ENCODE data around the gene RANBP3. TPM values are rescaled to one million over a fixed set of nuclear protein-coding genes. Genes with fewer than 3 reads are reported as not detected.
A peak's percentile ranks its signal among the peaks of the same experiment; 100 is the strongest.

RANBP3 gene
- total RNA-seq, 1 donor from 2014 or later: 78.8 TPM

- peak; percentile 100 for DNase-seq (ENCODE audit: low read depth)
Observed at GRCh38 chr19:5904352-5905113, 73.4 kb downstream of the RANBP3 start, which contains the start of gene VMAC. VMAC (plus strand) TSS chr19:5904872; CDS start chr19:5904891, 19 bp downstream.

- no peak for DNase-seq (ENCODE audit: low read depth)
Observed at GRCh38 chr19:5903624-5904351, 74.2 kb downstream of the RANBP3 start, which contains the start of gene NDUFA11. NDUFA11 (minus strand) TSS chr19:5903790; CDS start chr19:5903708, 82 bp downstream.

- peak; percentile 38 for DNase-seq (ENCODE audit: low read depth)
Observed at GRCh38 chr19:5903056-5903623, 74.8 kb downstream of the RANBP3 start.

DNA sequence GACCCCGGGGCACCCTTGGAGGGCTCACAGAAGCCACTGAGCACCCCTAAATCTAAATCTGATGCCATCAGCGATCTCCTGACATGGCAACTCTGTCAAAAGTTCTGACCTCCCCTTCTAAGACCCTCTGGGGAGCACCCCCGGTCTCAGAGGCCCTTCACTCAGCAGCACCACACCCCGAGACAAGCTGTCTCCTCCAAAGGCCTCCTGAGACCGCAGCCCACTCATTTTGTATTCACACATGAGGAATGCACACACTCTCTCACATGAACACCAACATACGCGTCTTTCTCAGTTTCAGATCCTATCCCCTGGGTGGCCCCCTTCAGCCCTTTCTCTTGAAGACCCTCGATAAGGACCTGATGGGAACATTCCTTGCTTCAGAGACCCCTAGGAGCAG is 77.0 kb downstream of the RANBP3 start:
- DNase-seq (ENCODE audit: low read depth): no peak

DNA sequence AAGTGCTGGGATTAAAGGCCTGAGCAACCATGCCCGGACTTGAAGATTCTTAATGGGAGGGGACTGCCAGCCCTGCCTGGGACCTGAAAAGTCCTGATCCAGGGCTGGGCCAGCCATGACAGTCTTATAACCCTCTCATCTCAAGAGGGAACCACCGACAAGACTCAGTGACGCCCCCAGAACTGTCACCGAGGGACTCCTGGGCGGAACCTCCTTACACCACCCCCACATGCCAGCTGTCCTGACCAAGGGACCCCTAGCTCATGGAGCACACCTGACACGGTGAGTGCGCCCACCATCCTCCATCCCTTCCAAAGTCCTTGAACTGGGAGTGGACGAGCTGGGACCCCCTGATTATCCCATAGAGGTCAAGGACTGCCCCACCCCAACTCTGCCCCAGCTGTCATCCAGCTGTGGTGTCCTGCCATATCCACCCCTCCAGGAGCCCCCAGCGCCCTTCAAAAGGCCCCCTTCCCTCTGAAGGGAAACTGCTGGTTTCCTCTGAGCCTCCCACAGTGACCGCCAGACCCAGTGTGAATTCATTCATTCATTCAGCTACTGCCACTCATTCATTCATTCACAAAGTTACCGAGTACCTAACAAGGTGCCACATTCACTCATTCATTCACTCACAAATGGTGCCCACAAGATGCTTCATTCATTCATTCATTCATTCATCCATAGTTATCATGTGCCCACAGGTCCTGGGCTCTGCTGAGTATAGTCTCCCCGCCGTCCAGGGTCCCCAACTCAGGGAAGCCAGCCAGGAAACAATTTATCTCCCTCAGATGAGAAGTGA is 78.0 kb downstream of the RANBP3 start:
- no peak for DNase-seq (ENCODE audit: low read depth)

DNA sequence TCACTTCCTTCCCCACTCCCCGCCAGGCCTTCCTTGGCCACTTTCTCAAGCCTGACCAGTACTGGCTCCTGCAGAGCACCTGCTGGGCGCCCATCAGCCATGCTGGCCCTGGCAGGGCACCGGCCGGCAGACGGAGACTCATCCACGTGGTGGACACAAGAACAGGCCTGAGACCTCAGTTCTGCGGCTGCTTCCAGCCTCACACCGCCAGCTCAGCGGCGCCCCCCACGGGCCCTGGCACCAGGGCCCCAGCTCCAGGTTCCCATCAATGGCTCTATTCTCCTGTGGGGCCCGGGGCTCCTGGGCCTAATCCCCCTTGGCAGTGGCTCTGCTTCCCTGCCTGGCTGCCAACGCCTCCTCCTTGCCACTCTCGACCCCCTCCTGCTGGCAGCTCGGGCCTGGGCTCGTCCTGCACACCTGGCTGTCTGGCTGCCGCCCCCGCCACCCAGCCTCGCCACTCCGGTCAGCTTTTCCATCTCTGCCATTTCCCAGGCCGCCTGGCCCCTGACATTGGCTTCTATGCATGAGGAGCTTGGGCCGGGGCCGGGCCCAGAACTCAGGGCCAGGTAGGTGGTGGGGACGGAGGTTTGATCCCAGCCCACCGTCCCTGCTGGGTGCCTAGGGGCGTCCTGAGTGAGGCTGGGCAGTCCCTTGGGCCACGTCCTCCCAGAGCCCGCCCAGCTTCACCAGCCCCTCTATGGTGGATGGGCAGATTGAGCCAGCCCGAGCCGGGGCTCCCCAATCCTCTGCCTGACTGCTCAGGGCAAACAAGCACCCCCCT is 80.6 kb downstream of the RANBP3 start:
- DNase-seq (ENCODE audit: low read depth): no peak

DNA sequence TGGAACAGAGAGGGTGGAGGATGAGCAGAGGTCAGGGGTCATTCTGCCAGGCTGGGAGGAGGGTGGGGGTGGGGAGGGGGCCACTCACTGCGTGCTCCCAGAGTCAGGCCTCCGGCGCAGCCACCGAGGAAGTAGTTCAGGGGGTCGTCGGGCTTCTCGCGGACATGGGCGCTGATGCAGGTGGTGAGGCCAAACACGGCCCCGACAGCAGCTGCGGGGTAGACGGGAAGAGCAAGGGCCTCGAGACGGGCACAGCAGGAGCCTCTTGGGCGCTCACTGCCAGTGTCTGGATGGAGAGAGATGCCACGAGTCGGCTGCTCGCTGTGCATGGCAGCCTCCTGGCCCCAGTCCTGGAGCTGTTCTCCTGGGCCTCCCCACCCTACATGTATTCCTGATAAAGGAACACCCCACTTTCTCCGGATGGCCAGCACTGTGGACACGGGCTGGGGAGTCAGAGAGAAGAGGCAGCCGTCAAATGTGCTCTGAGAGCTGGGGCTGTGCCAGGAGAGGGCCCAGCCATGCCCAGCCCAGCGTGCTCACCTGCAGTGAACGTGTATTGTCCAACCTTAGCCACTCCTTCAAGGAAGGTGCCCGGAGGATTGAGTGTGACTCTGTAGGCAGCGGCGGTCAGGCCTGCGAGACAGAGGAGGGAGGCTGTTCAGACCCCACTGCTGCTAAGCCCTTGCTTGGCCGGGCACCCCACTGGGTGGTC is 81.4 kb downstream of the RANBP3 start:
- DNase-seq (ENCODE audit: low read depth): no peak

- DNase-seq (ENCODE audit: low read depth): no peak
Observed at GRCh38 chr19:5895890-5896289, 82.0 kb downstream of the RANBP3 start.

- DNase-seq (ENCODE audit: low read depth): no peak
Observed at GRCh38 chr19:5895409-5895808, 82.5 kb downstream of the RANBP3 start.

DNA sequence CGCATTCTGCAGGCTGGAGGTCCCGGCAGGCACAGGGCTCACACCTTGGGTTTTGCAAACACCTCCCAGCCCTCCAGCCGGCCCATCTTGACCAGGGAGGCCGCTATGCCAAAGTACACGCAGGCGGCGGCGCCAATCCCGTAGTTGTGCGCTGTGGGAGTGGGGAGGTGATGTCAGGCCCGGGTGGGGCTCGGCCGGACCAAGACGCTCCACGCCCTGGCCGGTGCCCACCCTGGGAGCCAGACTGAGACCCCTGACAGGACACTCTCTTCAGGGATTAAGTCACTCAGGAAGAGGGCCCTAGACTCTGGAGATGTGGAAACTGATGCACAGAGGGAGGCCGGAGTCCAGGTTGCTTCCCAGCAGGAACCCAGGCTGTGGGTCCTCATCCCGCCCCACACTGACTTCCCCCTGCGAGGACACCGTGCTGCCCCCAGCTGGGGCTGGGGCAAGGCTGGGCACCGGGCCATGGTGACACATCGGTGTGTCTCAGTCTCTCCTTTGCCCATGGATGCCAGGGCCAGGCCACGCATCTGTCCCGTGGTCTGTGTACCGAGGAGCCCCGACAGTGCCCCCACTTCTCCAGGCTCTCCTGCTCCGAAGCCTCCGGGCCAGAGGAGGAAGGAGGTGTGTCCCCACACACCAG is 83.1 kb downstream of the RANBP3 start:
- no peak for DNase-seq (ENCODE audit: low read depth)

- DNase-seq (ENCODE audit: low read depth): peak; percentile 18
Observed at GRCh38 chr19:5893907-5894703, 83.8 kb downstream of the RANBP3 start.

DNA sequence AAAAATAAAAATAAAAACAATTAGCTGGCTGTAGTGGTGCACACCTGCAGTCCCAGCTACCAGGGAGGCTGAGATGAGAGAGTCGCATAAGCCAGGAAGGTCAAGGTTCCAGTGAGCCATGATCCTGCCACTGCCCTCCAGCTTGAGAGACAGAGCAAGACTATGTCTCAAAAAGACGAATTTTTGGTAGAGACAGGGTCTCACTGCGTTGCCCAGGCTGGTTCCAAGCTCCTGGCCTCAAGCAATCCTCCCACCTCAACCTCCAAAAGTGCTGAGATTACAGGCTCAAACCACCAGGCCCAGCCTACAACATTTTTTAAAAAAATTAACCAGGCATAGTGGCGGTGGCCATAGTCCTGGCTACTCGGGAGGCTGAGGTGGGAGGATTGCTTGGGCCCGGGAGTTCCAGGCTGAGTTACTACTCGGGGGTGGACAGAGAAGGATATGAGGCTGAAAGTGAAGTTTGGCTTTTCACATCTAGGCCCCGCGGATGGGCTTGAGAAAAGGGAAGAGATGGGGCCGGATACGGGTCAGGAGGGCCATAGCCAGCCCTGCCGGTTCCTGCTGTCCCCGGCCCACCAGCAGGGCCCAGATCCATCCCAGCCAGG is 84.5 kb downstream of the RANBP3 start:
- DNase-seq (ENCODE audit: low read depth): no peak

DNA sequence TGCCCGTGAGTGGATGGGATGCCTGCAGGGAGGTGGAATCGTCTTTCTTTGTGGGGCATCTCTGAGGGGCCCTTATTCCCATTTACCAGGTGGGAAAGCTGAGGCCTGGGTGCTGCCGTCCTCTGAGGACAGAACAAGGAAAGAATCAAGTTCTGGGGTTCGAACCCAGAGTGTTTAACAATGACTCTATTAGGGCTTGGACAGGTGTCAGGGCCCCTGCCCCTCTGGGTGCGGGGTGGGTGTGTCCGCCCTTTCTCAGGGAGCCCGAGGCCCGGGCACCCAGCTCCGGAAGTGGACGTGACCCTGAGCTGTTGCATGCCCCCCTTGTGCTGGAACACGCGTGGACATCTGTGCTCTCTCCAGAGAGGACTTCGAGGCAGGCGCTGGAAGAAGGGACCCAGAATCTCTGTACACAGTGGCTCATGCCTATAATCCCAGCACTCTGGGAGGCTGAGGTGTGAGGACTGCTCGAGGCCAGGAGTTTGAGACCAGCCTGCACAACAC is 85.1 kb downstream of the RANBP3 start:
- no peak for DNase-seq (ENCODE audit: low read depth)

DNA sequence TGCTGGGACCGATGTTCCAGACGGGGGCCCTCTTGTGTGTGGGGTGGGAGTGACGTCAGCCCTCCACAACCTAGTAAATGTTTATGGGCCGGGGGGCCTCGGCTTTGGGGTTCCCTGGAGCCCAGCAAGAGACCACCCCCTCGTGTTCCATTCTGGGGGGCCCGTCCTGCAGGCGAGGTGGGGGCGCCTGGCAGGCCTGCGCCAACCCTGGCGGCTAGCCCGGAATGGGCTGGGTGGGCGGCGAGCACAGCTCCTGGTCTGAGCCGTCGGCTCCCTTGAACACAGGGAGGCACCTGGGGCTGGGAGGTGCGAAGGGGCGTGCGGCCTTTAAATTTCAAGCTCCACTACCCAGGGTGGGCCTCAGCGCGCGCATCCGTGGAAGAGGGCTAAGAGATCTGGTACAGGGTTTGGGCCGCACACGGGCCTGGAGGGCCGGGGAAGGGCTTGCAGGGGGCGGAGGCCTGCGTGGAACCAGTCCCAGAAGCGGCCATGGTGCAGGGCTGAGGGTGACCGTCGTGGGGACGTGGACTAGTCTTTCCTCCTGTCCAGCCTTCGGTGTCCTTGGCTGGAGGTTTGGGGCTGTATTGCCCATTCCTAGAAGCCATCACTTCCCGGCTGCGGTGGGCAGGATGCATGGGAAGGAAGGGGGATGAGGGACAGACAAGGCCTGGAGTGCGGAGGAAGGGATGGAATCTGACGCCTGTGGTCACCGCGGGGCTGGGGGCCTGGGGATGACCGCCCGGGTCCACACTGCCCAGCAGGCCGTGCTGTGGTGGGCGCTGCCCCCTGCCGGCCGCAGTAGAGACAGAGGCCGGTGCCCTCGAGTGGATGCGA is 85.8 kb downstream of the RANBP3 start:
- DNase-seq (ENCODE audit: low read depth): no peak

GRCh38 chr19:5891572-5891937 is 86.4 kb downstream of the RANBP3 start:
- no peak for DNase-seq (ENCODE audit: low read depth)

GRCh38 chr19:5890099-5890498 is 87.8 kb downstream of the RANBP3 start:
- DNase-seq (ENCODE audit: low read depth): no peak

DNA sequence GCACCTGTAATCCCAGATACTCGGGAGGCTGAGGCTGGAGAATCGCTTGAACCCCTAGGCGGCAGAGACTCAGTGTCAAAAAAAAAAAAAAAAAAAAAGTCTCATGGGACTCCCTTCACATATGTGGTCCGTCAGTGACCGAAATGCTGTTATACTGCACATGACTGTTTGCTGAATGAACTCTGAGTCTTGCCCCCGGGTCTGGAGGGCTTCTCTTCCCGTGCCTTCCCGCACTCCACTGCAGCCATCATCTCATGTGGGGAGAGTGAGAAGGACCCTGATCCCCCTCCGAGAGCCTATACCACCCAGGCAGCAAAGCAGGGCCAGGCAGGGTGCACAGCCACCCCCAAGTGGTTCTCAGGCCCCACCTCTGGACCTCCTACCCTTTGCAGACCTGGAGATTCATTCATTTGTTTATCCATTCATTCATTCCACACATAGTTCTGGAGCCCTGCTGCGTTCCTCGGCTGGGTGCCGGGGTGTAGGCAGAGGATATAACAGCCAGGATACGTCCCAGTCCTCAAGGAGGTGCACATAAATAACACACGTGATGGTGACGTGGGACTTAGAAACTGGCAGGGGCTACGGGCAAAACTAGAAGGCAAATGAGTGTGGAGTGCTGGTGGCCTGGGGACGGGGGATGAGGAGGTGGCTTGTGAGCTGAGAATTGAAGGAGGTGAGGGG is 88.5 kb downstream of the RANBP3 start:
- DNase-seq (ENCODE audit: low read depth): no peak
